NCI-H146 treated with DMSO at 0.1 percent for 48 hours (cell line): ENCODE results near the gene PLEKHN1.
"Not testable (repeated sequence)": the region's sequence is repeated elsewhere in the genome, so short reads cannot be mapped to it uniquely, and the experiment has no call there.

ENCODE experiments used
- DNase-seq: peaks from one replicate; lab custom pipeline; 2025; ENCODE audit not compliant: unreplicated experiment; lab: John Stamatoyannopoulos, UW

The PLEKHN1 gene

DNA sequence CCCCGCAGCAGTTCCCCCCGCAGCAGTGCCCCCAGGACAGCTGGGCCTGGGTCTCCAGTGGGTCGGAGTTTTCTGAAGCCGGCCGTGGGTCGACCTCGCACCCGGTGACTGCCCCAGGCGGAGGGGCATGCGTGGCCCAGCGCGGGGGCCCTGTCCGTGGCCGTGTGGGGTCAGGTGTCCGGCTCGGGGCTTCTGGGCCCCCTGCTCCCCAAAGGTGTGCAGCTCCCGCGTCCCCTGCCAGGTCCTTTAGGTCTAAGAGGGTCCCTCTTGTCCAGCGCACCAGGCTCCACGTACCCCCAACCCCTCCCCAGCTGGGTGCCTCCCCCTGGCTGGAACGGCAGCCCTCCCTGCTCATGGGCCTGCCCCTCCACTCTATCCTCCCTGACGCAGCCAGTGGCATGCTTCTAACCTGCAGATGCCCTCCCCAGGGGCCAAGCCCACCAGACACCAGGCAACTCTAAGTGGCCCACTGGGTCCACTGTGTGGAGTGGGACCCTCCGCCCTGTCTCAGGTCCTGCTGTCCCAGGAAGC is 39.6 kb downstream of the PLEKHN1 start:
- DNase-seq, result no peak

DNA sequence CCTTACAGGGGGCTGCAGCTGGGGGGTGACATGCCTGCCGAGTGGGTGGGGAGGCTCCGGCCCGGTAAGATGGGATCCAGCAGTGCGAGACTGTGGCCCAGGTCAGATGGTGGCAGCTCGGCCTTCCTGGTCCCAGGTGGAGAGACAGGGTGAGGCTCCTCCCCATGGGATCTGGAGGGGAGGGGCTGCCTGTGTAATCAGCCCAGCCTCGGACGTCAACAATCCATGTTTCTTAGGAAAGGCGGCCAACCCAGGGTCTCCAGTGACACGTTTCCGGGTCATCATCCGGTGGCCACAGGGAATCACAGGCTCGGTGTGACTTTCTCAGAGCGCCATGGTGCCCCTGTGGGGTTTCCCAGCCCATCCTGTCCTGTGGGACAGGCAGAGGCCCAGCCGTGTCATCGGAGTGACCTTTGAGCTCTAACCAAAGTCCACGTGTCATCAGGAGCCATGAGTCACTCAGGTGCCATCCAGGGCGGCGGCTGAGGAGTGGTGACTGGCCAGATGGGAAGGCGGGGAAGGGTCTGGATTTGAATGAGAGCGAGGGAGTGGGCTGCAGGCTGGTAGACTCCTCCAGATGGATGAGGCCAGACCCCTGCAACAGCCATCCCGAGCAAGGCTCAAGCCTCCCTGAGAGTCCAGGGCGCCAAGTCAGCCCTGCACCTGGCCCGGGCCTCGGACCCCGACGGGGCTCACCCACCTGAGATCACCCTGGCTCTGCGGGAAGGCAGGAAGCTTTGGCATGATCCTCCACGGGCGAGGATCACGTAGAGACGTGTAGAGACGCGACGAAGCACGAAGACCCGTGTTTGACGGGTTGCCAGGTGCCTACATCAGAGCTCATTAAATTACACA is 40.2 kb downstream of the PLEKHN1 start:
- DNase-seq, result no peak

DNA sequence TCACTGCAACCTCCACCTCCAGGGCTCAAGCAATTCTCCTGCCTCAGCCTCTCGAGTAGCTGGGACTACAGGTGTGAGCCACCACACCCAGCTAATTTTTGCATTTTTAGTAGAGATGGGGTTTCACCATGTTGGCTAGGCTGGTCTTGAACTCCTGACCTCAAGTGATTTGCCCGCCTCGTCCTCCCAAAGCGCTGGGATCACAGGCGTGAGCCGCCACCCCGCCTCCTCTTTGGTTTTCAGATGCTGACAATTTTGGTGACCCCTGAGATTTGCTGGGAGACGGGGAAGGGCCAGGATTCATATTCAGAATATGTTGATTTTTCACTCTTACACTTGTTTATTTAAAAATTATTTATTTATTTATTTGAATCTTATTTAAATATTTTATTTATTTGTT is 43.8 kb downstream of the PLEKHN1 start:
- not testable (repeated sequence) for DNase-seq

DNA sequence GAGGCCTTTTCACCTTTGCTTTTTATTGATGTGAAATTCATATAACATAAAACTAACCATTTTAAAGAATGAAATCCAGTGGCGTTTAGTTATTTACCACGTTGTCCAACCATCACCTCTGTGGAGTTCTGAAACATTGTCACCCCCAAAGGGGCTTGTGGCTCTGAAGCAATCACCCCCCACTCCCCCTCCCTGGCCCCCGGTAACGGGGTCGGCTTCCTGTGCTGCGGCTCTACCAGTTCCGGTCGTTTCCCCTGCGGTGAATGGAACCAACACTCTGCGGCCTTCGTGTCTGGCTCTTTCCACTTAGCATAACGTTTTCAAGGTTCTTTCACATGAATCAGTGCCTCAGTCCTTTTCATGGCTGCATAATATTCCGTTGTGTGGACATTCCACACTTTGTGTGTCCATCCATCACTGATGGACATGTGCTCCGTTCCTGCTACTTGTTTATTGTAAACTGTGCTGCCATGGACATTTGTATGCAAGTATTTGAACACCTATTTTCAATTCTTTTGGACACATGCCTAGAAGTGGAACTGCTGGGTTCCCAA is 45.2 kb downstream of the PLEKHN1 start:
- no peak for DNase-seq

DNA sequence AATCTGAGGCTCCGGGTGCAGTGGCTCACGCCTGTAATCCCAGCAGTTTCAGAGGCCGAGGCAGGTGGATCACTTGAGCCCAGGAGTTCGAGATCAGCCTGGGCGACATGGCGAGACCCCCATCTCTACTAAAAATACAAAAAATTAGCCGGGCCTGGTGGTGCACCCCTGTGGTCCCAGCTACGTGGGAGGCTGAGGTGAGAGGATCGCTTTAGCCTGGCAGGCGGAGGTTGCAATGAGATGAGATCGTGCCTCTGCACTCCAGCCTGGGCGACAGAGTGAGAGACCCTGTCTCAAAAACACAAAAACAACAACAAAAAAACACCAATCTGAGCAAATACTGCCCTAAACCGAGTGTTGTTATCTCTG is 46.4 kb downstream of the PLEKHN1 start:
- not testable (repeated sequence) for DNase-seq

DNA sequence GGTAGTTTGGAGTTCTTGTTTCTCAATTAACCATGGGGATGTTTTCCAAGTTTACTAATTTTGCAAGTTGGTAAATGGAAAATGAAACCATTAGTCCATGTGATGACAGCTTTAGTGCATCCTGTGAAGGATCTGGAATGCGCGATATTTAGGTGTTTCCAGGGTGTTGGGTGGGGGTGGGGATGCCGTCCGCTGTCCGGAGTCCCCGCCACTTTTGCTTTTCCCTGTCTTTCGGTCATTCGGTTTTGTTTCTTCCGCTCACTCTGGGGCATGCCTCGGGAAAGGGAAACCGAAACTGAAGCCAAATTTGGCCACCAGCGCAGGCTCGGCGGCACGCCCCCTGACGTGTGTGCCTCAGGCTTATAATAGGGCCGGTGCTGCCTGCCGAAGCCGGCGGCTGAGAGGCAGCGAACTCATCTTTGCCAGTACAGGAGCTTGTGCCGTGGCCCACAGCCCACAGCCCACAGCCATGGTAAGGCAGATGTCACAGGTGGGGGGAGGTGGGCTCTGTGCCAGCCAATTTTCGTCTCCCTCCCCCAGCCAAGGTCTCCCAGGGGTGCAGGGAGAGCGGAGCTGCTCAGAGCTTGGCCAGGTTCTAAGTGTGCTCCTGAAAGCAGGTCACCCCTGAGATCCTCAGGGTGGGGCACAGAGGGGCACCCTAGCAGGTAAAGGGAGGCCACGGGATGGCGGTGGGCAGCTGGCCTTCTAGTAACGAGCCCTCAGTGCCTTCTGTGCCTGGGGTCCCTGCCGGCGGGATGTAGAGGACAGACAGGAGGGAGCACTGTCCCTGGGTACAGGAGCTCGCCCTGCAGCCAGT is 47.0 kb downstream of the PLEKHN1 start, which contains the start of gene ISG15:
ISG15 (plus strand) TSS at position 393 of the 817 bp plus-strand sequence; CDS start at position 470, 77 bp downstream.
- no peak for DNase-seq

DNA sequence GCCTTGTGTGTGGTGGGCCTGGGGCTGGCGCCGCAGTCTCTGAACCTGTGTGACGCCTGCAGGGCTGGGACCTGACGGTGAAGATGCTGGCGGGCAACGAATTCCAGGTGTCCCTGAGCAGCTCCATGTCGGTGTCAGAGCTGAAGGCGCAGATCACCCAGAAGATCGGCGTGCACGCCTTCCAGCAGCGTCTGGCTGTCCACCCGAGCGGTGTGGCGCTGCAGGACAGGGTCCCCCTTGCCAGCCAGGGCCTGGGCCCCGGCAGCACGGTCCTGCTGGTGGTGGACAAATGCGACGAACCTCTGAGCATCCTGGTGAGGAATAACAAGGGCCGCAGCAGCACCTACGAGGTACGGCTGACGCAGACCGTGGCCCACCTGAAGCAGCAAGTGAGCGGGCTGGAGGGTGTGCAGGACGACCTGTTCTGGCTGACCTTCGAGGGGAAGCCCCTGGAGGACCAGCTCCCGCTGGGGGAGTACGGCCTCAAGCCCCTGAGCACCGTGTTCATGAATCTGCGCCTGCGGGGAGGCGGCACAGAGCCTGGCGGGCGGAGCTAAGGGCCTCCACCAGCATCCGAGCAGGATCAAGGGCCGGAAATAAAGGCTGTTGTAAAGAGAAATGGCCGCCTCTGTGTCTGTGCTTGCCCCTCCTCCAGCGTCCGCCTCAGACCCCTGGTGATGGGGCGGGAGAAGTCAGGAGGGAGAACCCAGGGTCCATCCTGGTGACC is 47.8 kb downstream of the PLEKHN1 start:
- DNase-seq, result no peak

DNA sequence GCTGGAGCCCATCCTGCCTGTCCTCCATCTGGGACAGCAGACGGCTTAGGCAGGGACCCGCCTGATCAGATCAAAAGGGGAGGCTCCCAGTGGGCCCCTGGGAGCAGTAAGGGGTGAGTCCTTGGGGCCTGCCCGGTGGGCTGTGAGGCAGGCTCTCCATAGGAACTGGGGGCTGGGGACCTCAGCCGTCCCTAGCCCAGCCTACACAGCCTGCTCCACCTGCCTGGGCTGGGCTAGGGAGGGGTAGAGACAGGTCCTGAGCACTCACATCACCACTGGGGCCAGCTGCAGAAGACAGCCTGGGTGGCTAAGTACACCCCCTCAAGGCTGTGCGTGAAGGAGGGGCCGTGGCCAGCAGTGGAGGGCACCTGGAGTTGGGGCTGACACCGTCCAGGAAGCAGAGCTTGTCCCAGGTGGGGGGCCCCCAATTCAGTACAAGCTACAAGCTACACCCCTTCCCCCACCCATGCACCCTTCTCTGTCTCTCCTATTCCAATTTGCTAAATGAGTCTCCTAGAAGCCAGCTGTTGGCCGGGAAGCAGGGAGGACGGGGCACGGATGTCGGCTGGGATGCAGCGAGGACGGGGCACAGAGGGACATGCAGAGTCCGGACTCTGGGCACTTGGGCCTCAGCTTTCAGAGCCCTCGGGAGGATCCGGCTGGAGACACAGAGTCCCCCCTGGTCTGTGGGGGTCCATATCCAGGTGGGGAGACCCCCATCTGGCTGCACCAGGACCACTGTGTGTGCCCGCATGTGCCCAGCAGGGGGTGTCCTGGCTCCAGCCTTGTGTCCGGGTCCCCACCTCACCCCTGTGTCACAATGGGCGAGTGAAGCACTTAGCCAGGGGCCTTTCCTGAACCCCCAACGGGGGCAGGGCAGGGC is 48.8 kb downstream of the PLEKHN1 start:
- no peak for DNase-seq

DNA sequence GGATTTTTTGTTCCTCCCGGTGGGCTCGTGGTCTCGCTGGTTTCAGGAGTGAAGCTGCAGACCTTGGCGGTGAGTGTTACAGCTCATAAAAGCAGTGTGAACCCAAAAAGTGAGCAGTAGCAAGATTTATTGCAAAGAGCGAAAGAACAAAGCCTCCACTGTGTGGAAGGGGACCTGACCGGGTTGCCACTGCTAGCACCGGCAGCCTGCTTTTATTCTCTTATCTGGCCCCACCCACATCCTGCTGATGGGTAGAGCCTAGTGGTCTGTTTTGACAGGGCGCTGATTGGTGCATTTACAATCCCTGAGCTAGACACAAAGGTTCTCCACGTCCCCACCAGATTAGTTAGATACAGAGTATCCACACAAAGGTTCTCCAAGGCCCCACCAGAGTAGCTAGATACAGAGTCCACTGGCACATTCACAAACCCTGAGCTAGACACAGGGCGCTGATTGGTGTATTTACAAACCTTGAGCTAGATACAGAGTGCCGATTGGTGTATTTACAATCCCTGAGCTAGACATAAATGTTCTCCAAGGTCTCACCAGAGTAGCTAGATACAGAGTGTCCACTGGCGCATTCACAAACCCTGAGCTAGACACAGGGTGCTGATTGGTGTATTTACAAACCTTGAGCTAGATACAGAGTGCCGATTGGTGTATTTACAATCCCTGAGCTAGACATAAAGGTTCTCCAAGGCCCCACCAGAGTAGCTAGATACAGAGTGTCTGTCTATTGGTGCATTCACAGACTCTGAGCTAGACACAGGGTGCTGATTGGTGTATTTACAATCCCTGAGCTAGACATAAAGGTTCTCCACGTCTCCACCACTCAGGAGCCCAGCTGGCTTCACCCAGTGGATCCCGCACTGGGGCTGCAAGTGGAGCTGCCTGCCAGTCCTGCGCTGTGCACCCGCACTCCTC is 51.4 kb downstream of the PLEKHN1 start:
- DNase-seq, result not testable (repeated sequence)

DNA sequence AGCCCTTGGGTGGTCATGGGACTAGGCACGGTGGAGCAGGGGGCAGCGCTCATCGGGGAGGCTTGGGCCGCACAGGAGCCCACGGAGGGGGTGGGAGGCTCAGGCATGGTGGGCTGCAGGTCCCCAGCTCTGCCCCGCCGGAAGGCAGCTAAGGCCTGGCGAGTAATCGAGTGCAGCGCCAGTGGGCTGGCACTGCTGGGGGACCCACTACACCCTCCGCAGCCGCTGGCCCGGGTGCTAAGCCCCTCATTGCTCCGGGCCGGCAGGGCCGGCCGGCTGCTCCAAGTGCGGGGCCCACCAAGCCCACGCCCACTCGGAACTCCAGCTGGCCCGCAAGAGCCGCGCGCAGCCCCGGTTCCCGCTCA is 52.0 kb downstream of the PLEKHN1 start:
- DNase-seq, result not testable (repeated sequence)

DNA sequence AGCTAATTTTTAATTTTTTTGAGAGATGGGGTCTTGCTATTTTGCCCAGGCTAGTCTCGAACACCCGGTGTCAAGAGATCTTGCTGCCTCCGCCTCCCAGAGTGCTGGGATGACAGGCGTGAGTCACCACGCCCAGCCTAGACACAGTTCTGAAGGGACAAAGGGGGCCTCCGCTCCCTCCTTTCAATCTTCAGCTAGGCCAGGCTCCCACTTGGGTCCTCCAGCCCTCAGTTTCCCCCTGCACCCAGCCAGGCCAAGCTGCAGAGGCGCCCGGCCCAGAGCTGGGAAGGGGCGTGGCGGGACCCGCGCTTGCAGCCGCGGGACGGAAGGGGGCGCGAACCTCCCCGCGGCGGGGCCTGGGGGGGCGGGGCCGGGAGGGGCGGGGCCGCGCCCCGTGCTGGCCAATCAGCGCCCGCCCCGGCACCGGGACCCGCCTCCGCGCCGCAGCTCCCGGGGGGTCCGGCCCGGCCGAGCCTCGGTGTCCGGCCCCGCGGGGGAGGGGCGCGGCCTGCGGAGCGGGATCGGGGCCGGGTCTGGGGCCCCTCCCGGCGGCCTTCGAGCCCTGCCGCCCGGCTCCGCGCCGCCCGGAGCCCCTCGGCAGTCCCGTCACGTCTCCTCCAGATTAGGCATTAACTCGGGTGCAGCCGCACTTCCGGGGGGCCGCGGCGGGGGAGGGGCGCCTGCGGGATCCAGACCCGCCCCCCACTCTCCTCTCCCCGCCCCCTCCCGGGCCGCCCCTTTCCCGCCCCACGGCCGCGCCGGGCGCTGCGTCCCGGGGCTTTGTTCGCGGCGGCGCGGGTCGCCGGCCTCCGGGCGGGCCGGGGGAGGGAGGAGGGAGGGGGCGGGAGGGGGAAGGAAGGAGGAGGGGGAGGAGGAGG is 53.1 kb downstream of the PLEKHN1 start:
- DNase-seq, result no peak

DNA sequence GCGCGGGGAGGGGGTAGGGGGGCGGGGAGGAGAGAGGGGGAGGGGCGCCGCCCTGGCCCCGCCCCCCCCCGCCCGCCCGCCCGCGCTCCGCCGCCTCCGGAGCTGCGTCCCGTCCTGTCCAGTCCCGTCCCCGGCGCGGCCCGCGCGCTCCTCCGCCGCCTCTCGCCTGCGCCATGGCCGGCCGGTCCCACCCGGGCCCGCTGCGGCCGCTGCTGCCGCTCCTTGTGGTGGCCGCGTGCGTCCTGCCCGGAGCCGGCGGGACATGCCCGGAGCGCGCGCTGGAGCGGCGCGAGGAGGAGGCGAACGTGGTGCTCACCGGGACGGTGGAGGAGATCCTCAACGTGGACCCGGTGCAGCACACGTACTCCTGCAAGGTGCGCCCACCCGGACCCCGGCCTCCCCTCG is 53.7 kb downstream of the PLEKHN1 start, which contains the start of gene AGRN:
AGRN (plus strand) TSS at position 121 of the 405 bp plus-strand sequence; CDS start at position 174, 53 bp downstream.
- DNase-seq, result no peak

DNA sequence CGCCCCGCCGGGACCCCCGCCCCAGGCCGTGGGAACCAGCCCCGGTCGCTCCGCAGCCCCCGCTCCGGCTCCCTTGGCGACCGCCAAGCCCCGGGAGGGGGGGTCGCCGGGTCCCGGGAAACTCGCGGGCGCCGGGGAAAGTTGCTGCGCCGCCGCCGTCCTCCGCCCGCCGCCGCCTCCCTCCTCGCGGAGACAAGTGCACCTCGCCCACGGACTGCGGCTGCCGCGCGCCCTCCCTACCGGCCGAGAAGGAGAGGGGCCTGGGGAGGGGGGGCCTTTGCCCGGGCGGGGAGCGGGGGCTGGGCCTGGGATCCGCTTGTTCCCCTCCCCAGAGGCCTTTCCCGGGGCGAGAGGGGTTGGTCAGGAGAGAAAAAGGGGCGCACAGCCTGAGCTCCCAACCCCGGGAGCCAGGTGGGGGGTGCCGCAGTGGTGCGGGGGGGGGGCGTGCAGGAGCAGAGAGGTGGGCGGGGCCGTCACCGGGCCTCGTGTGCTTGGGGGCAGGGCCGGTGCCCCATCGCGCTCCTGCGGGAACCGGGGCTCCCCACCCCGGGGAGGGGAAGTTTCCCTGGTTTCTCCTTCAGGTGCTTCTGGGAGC is 54.2 kb downstream of the PLEKHN1 start:
- no peak for DNase-seq

DNA sequence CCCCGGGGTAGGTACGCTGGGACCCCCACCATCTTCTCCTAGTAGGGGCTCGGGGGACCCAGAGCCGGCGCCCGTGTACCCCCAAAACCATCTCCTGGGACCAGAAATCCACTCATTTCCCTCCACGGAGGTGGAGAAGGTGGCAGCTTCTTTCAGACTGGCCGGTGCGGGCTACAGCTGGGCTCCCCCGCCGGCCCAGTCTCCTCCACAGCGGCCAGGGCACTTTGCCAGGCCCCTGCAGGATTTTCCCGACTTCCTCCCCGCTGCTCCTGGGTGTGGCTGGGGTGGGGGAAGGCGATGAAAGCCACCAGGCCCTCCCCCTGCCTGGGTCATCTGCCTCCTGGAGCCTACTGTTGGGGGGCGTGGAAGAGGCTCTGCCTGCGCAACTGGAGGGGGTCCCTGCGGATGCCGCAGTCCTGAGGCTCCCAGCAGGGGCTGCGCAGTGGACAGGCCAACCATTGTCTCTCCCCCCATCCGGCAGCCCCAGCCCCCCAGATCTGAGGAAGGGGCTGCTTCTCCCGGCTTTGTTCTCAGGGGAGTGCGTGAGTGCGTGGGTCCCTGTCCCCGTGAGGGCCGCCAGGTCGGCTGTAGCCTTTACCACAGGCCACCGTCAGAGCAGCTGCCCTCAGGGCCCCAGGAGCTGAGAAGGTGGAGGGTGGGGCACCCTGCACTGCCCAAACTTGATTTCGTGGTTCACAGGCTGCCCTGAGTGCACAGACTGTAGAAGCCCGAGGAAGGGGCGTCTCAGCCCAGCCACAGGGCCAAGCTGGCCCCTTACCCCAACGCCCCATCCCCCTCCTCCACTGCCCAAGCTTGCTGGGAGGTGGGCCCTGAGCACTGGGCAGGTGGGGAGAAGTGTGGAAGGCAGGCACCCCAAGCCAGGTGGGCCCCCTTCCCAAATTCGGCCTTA is 55.0 kb downstream of the PLEKHN1 start:
- DNase-seq, result no peak

DNA sequence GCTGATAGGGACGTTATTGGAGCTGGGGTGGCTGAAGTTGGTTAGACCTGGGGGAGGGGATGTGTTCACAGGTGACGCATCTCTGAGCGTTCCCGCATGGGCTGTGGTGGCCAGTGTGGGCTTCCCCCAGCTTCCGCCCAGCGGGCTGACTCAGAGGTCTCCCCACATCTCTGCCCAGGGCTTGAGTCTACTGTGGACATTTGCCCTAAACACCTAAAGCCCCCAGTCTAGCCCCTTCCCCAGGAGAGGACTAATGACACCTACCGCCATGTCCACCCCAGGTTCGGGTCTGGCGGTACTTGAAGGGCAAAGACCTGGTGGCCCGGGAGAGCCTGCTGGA is 55.6 kb downstream of the PLEKHN1 start:
- DNase-seq, result no peak

DNA sequence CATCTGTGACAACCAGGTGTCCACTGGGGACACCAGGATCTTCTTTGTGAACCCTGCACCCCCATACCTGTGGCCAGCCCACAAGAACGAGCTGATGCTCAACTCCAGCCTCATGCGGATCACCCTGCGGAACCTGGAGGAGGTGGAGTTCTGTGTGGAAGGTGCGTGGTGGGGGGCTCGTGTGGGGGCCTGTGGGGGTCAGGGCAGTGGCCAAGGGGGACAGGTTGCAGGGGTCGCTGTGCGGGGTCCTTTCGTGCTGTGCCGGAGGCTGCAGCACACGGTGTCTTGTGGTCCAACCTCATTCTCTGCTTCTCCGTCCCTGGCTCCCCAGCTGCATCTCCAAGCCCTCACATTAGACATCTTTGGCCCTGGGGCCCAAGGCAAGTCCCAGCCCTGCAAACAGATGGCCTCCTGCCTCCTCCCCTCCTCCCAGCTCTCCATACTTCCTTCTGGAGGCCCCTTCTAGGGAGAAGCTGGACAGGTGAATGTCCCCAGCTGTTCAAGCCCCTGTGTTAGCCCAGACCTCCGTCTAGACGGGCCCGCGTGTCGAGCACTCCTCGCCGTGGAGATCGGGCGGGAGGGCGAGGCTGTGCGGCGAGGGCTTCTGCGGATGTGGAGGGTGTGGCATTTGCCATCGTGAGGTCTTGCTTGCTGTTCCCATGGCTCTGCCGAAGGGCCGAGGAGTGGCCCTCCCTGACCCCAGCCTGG is 56.2 kb downstream of the PLEKHN1 start:
- no peak for DNase-seq
